ENCODE data around the gene PIGR. TPM values are rescaled to one million over a fixed set of nuclear protein-coding genes. Genes with fewer than 3 reads are reported as not detected.
A peak's percentile ranks its signal among the peaks of the same experiment; 100 is the strongest.

Gene PIGR
- total and polyA plus RNA-seq, 2 donors (not counting 3 experiments of a cell fraction or from before 2014, with no cell fraction given) = not detected

- BruUV-seq (replicated peaks) = no TSS peak
- Histone ChIP-seq H3K4me3 (replicated peaks in 1 of 3; ENCODE audit: insufficient read depth in 1 of 3, low read depth in 1 of 3, low read length in 3 of 3) (no peak overlapping the region), H2AFZ (ENCODE audit: low read depth, low read length) (no peak overlapping the region), H3K9me1 (replicated peaks; ENCODE audit: control insufficient read depth, extremely low read depth, insufficient read depth, low read length) (no peaks in the 10 kb centered on the region), H3K4me2 (ENCODE audit: insufficient read depth, low read length) (no peak overlapping the region), H3K79me2 (ENCODE audit: control insufficient read depth, insufficient read depth, low read length) (no peaks in the 10 kb centered on the region), H4K20me1 (replicated peaks; ENCODE audit: control insufficient read depth, extremely low read depth, insufficient read depth, low read length) (no peaks in the 10 kb centered on the region), H3K9ac (replicated peaks; ENCODE audit: extremely low read depth, insufficient read depth, low read length) (no peak overlapping the region), H3K27me3 (ENCODE audit: control insufficient read depth in 2 of 2, insufficient read depth in 2 of 2, low read length in 2 of 2) (peaks cover 35 to 36% of the 10 kb centered on the region in 2 experiments), H3K4me1 (ENCODE audit: control insufficient read depth, extremely low read depth, insufficient read depth, low read length) (no peaks in the 10 kb centered on the region), H3K27ac (ENCODE audit: insufficient read depth, low read depth, low read length) (no peak overlapping the region), H3K36me3 (ENCODE audit: control insufficient read depth in 2 of 2, extremely low read depth in 1 of 2, insufficient read depth in 2 of 2, low read length in 2 of 2) (no peaks in the 10 kb centered on the region), H3K9me3 (replicated peaks; ENCODE audit: control insufficient read depth, insufficient read depth, low read length) (no peaks in the 10 kb centered on the region)
- dilution Hi-C loops (cut with MboI; ENCODE audit: extremely low pct_ligation_motif_present, low sequenced_read_pairs) (no loop called here), intact Hi-C loops (cut with micrococcal nuclease) (loop anchor here (1.0 to 10.0 kb wide), 5 partner anchors 103 to 587 kb away; no protein-coding TSS in a partner anchor)
- POLR2A ChIA-PET = interaction anchor here (0.8 kb wide), 1 partner anchor 300 kb away, joined by 3 read pairs; the partner anchor contains the start of gene EIF2D
- peak; percentile 92 for FAIRE-seq
- CTCF ChIA-PET = interaction anchor here (0.7 to 3.6 kb wide), 74 partner anchors 9 to 760 kb away, joined by 3 to 64 read pairs (median 4); partner anchors contain the start of genes DYRK3, EIF2D, FCMR and IL20
- peak; percentile 75 for DNase-seq (ENCODE audit: low read depth, low spot score)
- TF ChIP-seq FOS (IDR thresholded peaks at IDR 0.05; ENCODE audit: borderline replicate concordance, insufficient read depth, low read length) (no peak), CTCF (IDR thresholded peaks at IDR 0.05; ENCODE audit: extremely low read depth in 1 of 2, insufficient read depth in 1 of 2, low read depth in 1 of 2, low read length in 2 of 2) (peak; percentile 71 to 82)
- TF ChIP-seq, protein P1, sequence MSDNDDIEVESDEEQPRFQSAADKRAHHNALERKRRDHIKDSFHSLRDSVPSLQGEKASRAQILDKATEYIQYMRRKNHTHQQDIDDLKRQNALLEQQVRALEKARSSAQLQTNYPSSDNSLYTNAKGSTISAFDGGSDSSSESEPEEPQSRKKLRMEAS (IDR thresholded peaks at IDR 0.05; ENCODE audit: insufficient read depth, insufficient read length) = no peak
These were observed 33.7 kb downstream of the PIGR start for GRCh38 chr1:206912445-206913095.

Data from endothelial cell of umbilical vein (primary cell).